HepG2 (cell line): ENCODE measurements around the gene SLX9. TPM values are rescaled to one million over a fixed set of nuclear protein-coding genes. Genes with fewer than 3 reads are reported as not detected.

Source experiments
- ARID2 ChIP-seq: sonication (generic); formaldehyde crosslinking; IDR thresholded peaks from 2 replicates; pipeline ENCODE4 v1.8.1; 2022; ENCODE audit warnings: mild to moderate bottlenecking, missing genetic modification reagents, borderline replicate concordance
- FOSL2 ChIP-seq: sonication (generic); formaldehyde crosslinking; IDR thresholded peaks from 2 replicates; pipeline ENCODE4 v1.4.0; 2020; ENCODE audit warnings: missing genetic modification reagents
- IRF1 ChIP-seq: sonication (generic); formaldehyde crosslinking; IDR thresholded peaks from 2 replicates; pipeline ENCODE4 v1.4.0; 2020; ENCODE audit warnings: low read depth, mild to moderate bottlenecking, missing genetic modification reagents
- MBNL3 ChIP-seq: fragments of 250-450 bp; sonication (Bioruptor Pico); conservative IDR thresholded peaks from 2 replicates; pipeline ENCODE4 v1.8.0; 2022; ENCODE audit warnings: mild to moderate bottlenecking, inconsistent platforms
- MYC ChIP-seq: sonication (generic); formaldehyde crosslinking; IDR thresholded peaks from 2 replicates; pipeline ENCODE4 v1.9.0; 2021; ENCODE audit warnings: missing genetic modification reagents, borderline replicate concordance
- RARG ChIP-seq: sonication (generic); formaldehyde crosslinking; IDR thresholded peaks from 2 replicates; pipeline ENCODE4 v1.4.0; 2020; ENCODE audit warnings: low read depth, mild to moderate bottlenecking, missing genetic modification reagents
- SKI ChIP-seq: fragments of 450-650 bp; IDR thresholded peaks from one replicate; pipeline ENCODE4 v1.6.1; 2018; ENCODE audit warnings: mild to moderate bottlenecking; ENCODE audit not compliant: partially characterized antibody
- TAF15 ChIP-seq: fragments of 200-400 bp; formaldehyde crosslinking; IDR thresholded peaks from one replicate; pipeline ENCODE4 v1.6.1; 2018; ENCODE audit warnings: mild to moderate bottlenecking, low read depth, low read length; ENCODE audit not compliant: poor library complexity, severe bottlenecking
- ZBTB34 ChIP-seq: sonication (generic); formaldehyde crosslinking; IDR thresholded peaks from 2 replicates; pipeline ENCODE4 v1.8.0; 2022; ENCODE audit warnings: mild to moderate bottlenecking, missing genetic modification reagents
- ZKSCAN5 ChIP-seq: sonication (generic); formaldehyde crosslinking; IDR thresholded peaks from 2 replicates; pipeline ENCODE4 v1.5.1; 2020; ENCODE audit warnings: mild to moderate bottlenecking, missing genetic modification reagents
- ZNF460 ChIP-seq: sonication (generic); formaldehyde crosslinking; IDR thresholded peaks from 2 replicates; pipeline ENCODE4 v1.5.1; 2020; ENCODE audit warnings: missing genetic modification reagents, mild to moderate bottlenecking, borderline replicate concordance
- ZNF547 ChIP-seq: sonication (generic); formaldehyde crosslinking; IDR thresholded peaks from 2 replicates; pipeline ENCODE4 v1.5.1; 2020; ENCODE audit warnings: mild to moderate bottlenecking, missing genetic modification reagents
- ZNF749 ChIP-seq: sonication (generic); formaldehyde crosslinking; IDR thresholded peaks from 2 replicates; pipeline ENCODE4 v1.8.0; 2022; ENCODE audit warnings: mild to moderate bottlenecking, missing genetic modification reagents, moderate library complexity, borderline replicate concordance
- ZSCAN12 ChIP-seq: sonication (generic); formaldehyde crosslinking; IDR thresholded peaks from 2 replicates; pipeline ENCODE4 v1.9.0; 2021; ENCODE audit warnings: mild to moderate bottlenecking, missing genetic modification reagents
- polyA plus RNA-seq, 8 experiments: library from polyadenylated mRNA; depleted of rRNA in 3 of 8; stranded (reverse) in 7 of 8; unstranded in 1 of 8; fragments of >200 nt; fragmentation: Illumina TruSeq in 4 of 8; extraction: Trizol in 4 of 8; gene quantifications; 2 replicates each; pipeline versions ENCODE4 v1.2.1 to v1.2.3, GENCODE V29; 2011 to 2016; ENCODE audit warnings: low read depth in 4 of 8, missing spikeins in 1 of 8, mixed read lengths in 1 of 8; ENCODE audit not compliant: insufficient read depth in 1 of 8
- total RNA-seq, 5 experiments: library from RNA; depleted of rRNA; stranded (reverse); fragments of >200 nt; fragmentation: Illumina TruSeq; extraction: Trizol; gene quantifications; 2 replicates each; pipeline ENCODE4 v1.2.3, GENCODE V29; 2016; ENCODE audit warnings: low read depth in 1 of 5
- TF ChIP-seq, protein P1 (sequence below): sonication (generic); formaldehyde crosslinking; IDR thresholded peaks from 2 replicates; pipeline ENCODE4 v1.4.0; 2020; ENCODE audit warnings: missing genetic modification reagents, borderline replicate concordance
- TF ChIP-seq, protein P2 (sequence below): IDR thresholded peaks from 2 replicates; pipeline ENCODE4 v1.6.1; 2016; ENCODE audit warnings: control low read depth
- TF ChIP-seq, protein P3 (sequence below): sonication (generic); formaldehyde crosslinking; IDR thresholded peaks from 2 replicates; pipeline ENCODE4 v1.8.1; 2023; ENCODE audit warnings: mild to moderate bottlenecking, inconsistent platforms, moderate library complexity, missing genetic modification reagents, borderline replicate concordance

Gene SLX9
- total and polyA plus RNA-seq, 2 of the 13 experiments (the other 11 are each of a cell fraction or from before 2014, with no cell fraction given): 21.0 to 47.1 TPM

- TF ChIP-seq, protein P1, sequence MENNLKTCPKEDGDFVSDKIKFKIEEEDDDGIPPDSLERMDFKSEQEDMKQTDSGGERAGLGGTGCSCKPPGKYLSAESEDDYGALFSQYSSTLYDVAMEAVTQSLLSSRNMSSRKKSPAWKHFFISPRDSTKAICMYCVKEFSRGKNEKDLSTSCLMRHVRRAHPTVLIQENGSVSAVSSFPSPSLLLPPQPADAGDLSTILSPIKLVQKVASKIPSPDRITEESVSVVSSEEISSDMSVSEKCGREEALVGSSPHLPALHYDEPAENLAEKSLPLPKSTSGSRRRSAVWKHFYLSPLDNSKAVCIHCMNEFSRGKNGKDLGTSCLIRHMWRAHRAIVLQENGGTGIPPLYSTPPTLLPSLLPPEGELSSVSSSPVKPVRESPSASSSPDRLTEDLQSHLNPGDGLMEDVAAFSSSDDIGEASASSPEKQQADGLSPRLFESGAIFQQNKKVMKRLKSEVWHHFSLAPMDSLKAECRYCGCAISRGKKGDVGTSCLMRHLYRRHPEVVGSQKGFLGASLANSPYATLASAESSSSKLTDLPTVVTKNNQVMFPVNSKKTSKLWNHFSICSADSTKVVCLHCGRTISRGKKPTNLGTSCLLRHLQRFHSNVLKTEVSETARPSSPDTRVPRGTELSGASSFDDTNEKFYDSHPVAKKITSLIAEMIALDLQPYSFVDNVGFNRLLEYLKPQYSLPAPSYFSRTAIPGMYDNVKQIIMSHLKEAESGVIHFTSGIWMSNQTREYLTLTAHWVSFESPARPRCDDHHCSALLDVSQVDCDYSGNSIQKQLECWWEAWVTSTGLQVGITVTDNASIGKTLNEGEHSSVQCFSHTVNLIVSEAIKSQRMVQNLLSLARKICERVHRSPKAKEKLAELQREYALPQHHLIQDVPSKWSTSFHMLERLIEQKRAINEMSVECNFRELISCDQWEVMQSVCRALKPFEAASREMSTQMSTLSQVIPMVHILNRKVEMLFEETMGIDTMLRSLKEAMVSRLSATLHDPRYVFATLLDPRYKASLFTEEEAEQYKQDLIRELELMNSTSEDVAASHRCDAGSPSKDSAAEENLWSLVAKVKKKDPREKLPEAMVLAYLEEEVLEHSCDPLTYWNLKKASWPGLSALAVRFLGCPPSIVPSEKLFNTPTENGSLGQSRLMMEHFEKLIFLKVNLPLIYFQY: peak; percentile 76; the same call in 1 of the 2 replicates
- no peak for TF ChIP-seq MBNL3 (CRISPR knock-in tag)
- TF ChIP-seq ZNF547 (CRISPR knock-in tag): no peak; the same call in 1 of the 2 replicates
- TF ChIP-seq ZSCAN12 (CRISPR knock-in tag): no peak
- peak; percentile 44; the same call in 1 of the 2 replicates for TF ChIP-seq ZNF460 (CRISPR knock-in tag)
- TF ChIP-seq ARID2 (CRISPR knock-in tag): no peak
- no peak for TF ChIP-seq ZBTB34 (CRISPR knock-in tag)
- no peak; the same call in 1 of the 2 replicates for TF ChIP-seq ZNF749 (CRISPR knock-in tag)
- no peak for TF ChIP-seq ZKSCAN5
- TF ChIP-seq SKI: peak; percentile 76
- no peak for TF ChIP-seq RARG (CRISPR knock-in tag)
- TF ChIP-seq, protein P2, sequence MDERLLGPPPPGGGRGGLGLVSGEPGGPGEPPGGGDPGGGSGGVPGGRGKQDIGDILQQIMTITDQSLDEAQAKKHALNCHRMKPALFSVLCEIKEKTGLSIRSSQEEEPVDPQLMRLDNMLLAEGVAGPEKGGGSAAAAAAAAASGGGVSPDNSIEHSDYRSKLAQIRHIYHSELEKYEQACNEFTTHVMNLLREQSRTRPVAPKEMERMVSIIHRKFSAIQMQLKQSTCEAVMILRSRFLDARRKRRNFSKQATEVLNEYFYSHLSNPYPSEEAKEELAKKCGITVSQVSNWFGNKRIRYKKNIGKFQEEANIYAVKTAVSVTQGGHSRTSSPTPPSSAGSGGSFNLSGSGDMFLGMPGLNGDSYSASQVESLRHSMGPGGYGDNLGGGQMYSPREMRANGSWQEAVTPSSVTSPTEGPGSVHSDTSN (CRISPR knock-in tag): no peak
- peak; percentile 90; the same call in 1 of the 2 replicates for TF ChIP-seq MYC (CRISPR knock-in tag)
- TF ChIP-seq, protein P3, sequence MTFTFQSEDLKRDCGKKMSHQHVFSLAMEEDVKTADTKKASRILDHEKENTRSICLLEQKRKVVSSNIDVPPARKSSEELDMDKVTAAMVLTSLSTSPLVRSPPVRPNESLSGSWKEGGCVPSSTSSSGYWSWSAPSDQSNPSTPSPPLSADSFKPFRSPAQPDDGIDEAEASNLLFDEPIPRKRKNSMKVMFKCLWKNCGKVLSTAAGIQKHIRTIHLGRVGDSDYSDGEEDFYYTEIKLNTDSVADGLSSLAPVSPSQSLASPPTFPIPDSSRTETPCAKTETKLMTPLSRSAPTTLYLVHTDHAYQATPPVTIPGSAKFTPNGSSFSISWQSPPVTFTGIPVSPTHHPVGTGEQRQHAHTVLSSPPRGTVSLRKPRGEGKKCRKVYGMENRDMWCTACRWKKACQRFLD (CRISPR knock-in tag): peak; percentile 82; the same call in 1 of the 2 replicates
- 0 out of 2 replicates have a peak, but pooled peaks have one; percentile 32 for TF ChIP-seq IRF1 (CRISPR knock-in tag)
- peak; percentile 53 for TF ChIP-seq FOSL2
- TF ChIP-seq TAF15: peak; percentile 61
These were observed at the start of gene SLX9 (continued) for GRCh38 chr21:44939532-44940115.
